GM18870 (cell line): ENCODE data around the gene MPRIP.
"Not testable (repeated sequence)": the region's sequence is repeated elsewhere in the genome, so short reads cannot be mapped to it uniquely, and the experiment has no call there.

Experiments
- ATAC-seq: cut with Tn5 transposase; IDR thresholded peaks from one replicate; pipeline ENCODE4 v1.9.1; 2021; ENCODE audit warnings: moderate library complexity; ENCODE audit not compliant: unreplicated experiment

MPRIP gene, protein sequence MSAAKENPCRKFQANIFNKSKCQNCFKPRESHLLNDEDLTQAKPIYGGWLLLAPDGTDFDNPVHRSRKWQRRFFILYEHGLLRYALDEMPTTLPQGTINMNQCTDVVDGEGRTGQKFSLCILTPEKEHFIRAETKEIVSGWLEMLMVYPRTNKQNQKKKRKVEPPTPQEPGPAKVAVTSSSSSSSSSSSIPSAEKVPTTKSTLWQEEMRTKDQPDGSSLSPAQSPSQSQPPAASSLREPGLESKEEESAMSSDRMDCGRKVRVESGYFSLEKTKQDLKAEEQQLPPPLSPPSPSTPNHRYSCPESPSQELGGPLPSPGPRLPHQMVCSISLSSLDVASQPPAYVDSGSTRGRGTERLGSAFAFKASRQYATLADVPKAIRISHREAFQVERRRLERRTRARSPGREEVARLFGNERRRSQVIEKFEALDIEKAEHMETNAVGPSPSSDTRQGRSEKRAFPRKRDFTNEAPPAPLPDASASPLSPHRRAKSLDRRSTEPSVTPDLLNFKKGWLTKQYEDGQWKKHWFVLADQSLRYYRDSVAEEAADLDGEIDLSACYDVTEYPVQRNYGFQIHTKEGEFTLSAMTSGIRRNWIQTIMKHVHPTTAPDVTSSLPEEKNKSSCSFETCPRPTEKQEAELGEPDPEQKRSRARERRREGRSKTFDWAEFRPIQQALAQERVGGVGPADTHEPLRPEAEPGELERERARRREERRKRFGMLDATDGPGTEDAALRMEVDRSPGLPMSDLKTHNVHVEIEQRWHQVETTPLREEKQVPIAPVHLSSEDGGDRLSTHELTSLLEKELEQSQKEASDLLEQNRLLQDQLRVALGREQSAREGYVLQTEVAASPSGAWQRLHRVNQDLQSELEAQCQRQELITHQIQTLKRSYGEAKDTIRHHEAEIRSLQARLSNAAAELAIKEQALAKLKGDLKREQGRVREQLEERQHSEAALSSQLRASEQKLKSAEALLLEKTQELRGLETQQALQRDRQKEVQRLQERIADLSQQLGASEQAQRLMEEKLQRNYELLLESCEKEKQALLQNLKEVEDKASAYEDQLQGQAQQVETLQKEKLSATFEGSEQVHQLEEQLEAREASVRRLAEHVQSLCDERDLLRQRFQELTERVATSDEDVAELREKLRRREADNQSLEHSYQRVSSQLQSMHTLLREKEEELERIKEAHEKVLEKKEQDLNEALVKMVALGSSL (N-terminal part only)

DNA sequence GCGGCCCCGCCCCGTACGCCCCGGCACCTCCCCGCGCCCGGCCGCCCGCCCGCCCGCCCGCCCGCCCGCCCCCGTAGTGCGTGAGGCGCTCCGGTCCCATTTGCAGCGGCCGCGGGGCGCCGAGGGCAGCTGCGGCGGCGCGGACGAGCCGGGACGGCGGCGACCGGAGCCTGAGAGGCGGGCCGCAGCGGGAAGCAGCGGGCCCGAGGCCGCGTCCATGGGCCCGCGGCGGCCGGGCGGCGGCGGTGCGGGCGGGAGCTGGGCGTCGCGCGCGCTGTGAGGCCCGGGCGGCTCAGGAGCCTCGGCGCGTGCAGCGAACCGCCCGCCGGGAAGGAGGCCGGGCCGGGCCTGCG lies at the start of gene MPRIP:
MPRIP (plus strand) TSS at position 74 of the 353 bp plus-strand sequence. CDS start 392 bp downstream, outside the sequence.
- no peak for ATAC-seq

DNA sequence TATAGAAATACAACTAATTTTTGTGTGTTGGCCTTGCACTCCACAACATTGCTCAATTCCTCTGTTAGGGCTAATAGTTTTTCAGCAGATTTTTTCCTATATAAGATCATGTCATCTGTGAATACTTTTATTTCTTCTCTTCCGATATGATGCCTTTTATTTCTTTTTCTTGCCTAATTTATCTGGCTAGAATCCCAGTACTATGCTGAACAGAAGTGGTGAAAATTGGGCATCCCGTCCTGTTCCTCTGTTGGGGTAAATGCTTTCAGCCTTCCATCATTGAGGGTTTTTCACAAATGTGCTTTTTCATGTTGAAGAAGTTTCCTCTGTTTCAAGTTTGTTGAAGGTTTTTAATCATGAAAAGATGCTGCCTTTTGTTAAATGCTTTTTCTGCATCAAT lies 47.6 kb upstream of the MPRIP start:
- no peak for ATAC-seq

DNA sequence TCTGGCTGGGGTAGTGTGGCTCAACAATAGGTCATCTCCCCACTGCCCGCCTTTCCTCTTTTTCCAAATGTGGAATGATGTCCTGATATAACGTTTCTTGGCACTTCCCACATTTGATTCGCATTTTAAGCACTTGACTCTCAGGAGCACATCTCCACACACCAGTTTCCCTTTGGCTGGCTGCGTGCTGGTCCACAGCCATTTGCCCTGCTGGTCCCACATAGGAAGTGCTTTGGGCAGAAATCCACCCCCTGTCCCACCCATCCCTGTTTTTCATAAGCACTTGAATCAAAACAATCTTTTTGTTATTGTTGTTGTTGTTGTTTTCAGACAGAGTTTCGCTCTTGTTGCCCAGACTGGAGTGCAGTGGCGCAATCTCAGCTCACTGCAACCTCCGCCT lies 46.3 kb upstream of the MPRIP start:
- no peak for ATAC-seq

DNA sequence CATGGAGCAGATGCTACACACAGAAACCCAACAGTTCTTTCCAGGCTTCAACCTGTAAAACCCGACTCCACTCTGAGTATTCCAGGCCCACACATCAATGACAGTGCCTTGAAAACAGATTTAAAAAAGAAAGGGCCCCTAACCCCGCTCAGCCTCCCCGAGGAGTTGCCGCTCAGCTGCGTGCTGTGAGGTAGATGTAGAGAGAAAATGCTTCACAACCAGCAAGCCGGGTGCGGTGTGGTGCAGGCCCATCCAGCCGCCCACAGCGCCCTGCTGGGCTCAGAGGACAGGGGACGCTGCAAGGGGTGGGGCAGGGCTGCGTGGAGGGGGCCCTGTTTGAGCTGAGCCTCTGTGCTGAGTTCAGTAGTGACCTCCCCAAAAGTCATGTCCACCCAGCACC lies 45.5 kb upstream of the MPRIP start:
- not testable (repeated sequence) for ATAC-seq

DNA sequence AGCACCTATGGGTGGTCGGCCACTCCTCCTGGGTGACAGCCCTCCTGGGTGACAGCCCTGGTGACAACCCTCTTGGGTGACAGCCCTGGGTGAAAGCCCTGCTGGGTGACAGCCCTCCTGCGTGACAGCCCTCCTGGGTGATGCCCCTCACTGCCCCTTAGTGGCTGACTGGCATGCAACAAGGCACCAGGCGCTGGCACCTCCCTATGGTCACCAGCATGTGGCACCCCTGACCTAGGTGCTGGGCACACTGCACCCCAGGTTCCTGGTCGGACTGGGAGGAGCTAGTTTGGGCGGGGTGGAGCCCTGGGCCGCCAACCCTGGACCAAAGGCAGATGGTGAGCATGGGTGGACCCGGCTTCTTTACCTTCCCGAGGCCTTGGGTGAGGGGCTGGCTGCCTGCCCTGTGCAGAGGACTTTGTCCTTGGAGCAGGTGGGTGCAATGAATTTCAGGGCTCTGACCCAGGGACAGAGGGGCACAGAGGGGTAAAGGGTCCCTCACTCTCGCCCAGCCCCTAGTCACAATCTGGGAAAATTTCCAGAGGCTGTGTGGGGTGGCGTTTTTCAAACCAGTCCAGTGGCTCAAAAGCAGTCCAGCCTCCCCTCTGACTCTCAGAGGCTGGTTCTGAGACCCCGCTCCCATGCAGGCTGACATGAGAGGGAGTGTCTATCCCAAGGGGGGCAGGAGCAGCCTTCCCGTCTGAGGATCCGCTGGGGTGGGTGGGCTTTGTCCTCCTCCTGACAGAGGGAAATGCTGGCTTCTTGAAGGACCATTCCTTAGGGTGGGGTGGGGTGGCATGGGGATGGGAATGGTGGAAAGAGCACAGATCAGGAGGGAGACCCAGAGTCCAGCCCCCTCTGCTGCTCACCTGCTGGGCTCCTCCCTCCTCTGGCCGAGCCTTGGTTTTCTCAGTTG lies 44.5 kb upstream of the MPRIP start:
- no peak for ATAC-seq

DNA sequence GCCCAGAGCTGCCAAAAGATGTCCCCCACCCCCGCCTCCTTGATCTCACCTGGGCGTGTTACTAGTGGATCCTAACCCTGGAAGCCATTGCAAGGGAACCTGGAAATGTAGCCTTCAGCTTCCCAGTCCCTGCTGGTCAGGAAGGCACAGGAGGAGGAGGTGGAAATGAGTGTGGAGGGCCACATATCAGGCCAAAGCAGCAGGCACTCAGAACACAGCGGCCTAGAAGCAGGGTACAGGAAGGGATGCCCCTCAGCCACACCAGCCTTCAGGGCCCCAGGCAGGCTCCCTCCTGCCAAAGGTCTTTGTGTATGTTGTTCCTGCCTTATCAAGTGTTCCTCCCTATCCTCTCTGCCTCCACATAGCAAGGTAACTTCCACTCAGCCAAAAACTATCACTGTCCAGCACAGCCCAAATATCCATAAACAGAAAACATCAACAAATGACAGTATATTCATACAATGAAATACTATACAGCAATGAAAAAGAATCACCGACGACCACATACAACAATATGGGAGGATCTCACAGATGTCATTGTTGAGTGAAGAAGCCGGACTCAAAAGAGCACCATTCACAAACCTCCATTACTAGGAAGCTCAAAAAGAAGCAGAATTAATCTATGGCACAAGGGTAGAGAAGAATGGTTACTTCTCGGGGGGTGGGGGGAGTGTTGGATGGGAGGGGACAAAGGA lies 42.2 kb upstream of the MPRIP start:
- ATAC-seq = no peak

DNA sequence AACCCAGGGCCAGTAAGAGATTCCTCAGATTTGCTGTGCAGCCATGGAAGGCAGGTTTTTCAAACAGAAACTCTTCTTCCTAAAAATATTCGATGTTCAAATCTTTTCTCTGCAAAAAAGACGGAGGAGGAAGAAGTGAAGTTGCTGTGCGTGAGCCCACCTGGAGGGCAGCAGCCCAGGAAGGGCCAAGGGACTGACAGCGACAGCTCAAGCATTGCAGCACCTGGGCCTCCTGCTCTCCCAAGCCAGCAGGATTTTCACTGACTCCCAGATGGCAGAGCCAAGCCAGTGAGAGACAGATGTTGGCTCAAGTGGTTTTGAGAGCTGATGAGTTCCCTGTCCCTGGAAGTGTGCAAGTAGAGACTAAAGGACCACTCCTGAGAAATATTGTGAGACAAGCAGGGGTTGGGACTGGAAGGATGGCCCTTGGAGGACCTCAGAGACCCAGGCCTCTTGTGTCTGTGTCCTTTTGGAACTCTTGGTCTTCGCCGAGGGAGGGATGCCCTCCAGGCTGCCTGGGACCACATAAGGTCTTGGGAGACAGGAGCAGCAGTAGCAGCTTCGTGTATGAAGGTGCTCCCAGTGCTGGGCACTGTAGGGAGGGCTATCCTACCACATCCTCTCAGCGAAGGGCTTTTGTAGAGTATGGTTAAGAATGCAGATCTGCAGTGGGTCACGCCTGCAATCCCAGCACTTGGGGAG lies 41.0 kb upstream of the MPRIP start:
- ATAC-seq = no peak

DNA sequence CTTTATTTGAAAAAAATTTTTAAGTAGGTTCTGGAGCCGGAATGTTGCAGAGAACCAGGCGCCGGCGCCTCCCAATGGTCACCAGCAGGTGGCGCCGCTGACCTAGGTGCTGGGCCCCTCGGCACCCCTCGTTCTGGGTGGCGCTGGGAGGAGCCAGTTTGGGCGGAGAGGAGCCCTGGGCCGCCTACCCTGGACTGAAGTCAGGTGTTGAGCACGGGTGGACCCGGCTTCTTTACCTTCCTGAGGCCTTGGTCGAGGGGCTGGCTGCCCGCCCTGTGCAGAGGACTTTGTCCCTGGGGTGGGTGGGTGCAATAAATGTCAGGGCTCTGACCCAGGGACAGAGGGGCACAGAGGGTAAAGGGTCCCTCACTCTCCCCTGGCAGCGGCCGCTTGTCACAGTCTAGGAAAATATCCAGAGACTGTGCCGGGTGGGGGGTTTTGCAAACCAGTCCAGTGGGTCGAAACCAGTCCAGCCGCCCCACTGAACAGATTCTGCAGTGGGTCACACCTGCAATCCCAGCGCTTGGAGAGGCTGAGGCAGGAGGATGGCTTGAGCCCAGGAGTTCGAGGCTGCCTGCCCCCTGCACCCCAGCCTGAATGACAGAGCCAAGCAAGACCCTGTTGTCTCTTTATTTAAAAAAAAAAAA lies 40.3 kb upstream of the MPRIP start:
- ATAC-seq = no peak

DNA sequence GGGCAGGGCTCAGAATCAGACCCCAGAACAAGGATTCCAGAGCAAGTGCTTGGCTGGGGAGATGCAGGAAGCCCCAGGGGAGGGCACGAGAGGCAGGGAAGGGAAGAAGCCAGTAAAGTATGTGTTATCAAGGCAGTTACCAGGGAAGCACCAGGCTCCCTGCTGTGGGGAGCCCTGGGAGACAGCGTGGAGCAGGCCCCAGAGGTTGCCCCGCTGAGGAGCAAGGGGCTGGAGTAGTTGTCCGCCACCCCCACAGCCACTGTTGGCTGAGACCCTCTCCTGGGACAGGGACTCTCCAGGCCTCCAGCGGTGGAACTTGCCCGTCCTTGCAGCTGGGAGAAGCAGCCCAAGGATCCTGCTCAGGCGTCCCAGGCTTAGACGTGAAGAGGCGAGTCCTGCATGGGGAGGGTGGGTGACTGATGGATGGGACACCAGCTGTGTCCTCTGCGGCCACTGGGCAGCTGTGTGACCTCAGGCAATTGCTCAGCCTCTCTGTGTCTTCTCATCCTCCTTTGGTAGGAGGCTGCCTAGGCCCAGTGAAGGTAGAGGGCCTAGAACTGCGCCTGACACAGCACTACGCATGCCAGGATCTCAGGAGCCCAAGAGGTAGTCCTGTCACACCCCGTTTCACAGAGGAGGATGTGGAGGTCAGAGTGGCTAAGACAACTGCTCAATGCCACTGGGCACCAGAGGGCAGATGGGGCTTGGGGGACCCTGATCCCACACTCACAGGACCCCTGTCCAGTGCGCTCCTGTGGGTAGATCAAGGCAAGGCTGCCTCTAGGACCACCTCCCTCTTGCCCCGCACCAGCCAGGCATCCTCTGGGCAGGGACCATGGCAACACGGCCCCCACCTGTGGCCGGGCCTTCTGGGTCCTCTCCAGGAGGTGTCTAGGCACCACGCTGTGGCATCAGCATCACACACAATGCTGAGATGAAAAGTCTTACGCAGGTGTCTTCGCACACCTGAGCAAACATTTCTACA lies 39.2 kb upstream of the MPRIP start:
- not testable (repeated sequence) for ATAC-seq

DNA sequence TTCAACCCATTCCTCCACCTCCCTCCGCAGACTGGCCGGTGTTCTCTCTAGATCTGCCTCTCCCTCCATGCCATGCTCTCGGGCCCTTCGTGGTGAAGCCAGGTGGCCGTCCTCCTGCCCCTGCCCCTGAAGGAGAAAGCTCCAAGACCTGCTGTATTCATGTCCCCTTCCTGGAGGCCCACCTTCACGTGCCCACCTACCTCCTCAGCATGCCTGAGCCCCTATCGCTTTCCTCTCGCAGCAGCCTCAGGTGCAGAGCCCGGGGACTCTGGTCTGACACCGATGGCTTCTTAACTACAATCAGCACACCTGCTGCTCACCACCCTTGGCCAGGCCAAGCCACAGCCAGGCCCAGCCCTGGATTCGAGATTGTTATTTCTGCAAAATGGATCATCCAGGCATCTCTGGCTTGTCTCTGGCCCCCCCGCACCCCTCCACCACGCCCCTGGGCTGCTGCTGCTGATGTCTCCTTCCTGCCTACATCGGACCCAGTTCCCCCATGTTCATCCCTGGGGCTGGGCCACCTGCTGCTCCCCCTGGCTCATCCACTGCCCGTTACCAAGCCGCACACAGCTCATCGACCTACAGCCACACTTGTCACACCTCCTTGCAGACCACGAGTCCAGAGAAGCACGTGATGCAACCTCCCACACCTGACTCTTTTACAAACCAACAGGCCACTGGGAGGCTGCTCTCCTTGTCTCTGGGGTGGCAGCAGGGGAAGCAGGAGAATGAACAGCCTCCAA lies 37.8 kb upstream of the MPRIP start:
- ATAC-seq = no peak

DNA sequence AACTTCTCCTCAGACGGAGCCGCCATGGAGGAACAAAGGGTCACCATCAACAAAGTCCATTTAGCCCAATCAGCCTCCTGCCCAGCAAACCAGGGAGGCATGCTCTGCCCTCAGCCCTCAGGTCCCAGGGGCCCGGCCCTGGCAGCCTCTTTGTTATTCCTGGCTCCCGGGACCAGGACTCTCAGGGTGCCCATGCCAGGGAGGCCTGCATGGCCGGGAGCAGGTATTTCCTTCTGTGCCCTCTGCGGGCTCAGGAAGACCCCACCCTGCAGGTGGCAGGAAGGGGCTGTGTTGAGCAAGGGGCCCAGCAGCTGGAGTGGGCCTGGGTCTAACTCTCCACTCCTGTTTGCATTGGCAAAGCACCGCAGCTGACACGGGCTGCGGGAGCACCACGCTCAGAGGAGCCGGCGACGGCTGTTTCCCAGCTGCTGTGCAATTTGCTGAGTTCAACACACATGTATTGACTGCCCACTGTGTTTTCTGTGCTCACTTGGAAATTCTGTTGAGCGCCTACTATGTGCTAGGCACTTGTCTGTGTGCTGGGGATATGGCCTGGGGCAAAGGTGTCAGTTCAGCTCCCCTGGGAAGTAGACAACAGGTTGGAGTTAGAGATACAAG lies 37.2 kb upstream of the MPRIP start:
- not testable (repeated sequence) for ATAC-seq

DNA sequence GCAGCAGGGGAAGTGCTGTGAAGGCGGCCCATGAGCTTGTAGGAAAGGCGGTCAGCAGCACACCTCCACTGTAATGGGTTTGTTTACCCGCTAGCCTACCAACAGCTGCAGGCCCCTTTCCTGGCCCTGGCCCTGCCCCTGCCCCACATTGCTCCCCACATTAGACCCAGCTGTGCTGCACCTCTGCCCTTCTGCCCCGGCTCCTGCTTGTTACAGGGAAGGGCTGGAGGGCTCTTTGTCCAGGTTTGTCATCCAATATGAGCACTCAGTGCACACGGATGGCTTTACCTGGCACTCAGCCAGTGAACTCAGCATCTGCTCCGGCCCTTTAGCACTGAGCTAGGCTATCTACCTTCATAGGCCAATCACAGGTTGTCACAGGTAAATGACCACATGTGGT lies 34.4 kb upstream of the MPRIP start:
- not testable (repeated sequence) for ATAC-seq

DNA sequence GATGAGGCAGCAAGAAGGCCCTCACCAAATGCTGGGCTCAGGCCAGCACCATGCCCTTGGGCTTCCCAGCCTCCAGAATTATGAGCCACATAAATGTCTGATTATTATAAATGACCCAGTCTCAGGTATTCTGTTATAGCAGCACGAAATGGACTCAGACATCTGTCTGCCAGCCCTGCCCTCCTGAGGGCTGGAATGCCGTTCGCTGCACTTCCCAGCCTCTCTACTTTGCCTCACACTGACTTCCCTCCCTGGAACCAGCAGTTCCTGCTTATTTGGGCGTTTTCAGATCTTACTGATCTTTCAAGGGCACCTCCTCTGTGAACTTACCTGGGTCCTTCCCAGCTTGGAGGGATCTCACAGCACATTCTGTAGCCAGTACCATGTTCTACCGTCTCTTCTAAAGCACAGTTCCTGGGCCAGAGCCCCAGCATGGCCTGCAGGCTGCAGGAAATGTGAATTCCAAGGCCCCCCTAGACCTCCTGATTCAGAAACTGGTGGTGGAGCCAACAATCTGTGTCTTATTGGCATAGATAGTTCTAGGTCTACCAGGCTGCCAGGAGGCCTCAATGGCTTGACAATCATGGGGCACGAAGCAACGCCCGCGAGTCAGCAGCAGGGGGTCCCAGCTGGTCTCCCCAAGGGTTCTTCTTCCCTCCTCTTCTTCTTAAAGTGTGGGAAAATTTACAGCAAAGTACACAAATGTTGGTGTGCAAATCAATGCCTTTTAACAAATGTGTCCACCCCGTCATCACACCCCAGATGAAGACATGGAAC lies 33.4 kb upstream of the MPRIP start:
- ATAC-seq = not testable (repeated sequence)

DNA sequence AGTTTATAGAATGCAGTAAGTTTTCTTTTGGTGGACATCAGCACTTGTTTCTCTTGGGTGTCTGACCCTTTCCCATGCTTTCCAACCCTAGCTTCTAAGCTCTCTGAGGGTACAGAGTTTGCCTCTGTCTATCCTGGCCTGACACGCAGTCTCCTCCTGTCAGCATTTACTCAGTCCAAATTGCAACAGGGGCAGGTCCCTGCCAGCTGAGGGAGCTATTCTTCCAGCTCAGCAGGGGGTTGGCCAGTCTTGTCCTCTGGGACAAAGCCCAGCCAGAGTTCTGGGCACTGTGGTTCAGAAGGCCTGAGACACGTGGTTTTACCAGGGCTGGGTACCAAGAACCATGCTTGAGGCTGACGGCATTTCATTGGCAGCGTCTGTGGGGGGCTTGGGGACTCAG lies 32.3 kb upstream of the MPRIP start:
- not testable (repeated sequence) for ATAC-seq

DNA sequence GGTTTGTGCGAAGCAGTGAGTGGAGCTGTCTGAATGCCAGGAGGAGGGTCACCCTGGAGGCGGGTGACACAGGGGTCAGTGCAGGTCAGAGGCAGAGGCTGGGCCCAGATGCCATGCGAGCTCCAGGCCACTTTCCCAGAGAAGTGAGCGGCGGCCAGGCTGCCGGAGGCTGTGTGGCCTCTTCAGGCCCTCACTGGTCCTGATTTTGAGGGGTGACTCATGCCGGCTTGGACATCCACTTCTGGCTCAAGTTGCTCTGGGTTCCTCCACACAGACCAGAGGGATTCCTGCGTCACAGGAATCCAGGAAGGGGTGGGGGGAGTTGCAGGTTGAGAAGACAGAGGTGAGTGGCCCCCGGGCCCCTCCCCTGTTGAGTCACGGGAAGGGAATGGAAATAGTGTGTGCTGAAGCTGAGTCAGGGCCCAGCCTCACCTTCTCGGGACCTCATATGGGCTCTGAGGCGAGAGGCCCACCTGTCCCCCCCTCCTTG lies 31.7 kb upstream of the MPRIP start:
- not testable (repeated sequence) for ATAC-seq
